ENCODE results near the gene SMIM44.

- no peak for TF ChIP-seq YY1 (IDR thresholded peaks at IDR 0.05; ENCODE audit: insufficient read depth, insufficient read length)
- TF ChIP-seq ZNF274 (IDR thresholded peaks at IDR 0.05; ENCODE audit: low read depth, low read length) = no peak
These were observed 3.9 kb downstream of the SMIM44 start for GRCh38 chr19:3479177-3479833.
